ENCODE results near the gene TBPL2.

DNA sequence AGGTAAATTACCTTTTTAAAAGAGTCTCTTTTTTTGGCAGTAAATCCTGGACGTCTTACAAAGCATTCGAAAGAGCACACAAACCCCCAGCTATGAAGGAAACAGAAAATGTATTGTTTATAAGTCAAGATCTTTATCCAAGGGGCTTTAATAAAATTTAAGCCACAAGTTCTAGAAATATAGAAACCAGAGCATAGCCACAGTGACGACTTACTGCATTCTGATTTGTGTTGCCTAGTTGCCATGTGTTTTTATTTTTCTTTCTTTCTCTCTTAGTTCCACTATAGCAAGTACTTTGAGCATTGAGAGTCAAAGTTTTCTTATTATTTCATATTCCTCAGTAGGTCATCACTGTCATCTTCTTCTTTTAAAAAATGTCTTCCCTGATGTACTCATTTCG lies 47.8 kb upstream of the TBPL2 start:
- TF ChIP-seq, protein P1, sequence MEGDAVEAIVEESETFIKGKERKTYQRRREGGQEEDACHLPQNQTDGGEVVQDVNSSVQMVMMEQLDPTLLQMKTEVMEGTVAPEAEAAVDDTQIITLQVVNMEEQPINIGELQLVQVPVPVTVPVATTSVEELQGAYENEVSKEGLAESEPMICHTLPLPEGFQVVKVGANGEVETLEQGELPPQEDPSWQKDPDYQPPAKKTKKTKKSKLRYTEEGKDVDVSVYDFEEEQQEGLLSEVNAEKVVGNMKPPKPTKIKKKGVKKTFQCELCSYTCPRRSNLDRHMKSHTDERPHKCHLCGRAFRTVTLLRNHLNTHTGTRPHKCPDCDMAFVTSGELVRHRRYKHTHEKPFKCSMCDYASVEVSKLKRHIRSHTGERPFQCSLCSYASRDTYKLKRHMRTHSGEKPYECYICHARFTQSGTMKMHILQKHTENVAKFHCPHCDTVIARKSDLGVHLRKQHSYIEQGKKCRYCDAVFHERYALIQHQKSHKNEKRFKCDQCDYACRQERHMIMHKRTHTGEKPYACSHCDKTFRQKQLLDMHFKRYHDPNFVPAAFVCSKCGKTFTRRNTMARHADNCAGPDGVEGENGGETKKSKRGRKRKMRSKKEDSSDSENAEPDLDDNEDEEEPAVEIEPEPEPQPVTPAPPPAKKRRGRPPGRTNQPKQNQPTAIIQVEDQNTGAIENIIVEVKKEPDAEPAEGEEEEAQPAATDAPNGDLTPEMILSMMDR (IDR thresholded peaks at IDR 0.05; ENCODE audit: low read depth, low read length), result no peak
- TF ChIP-seq MYC (IDR thresholded peaks at IDR 0.05; ENCODE audit: low read depth, low read length) (no peak), MAX (IDR thresholded peaks at IDR 0.05; ENCODE audit: low read depth, low read length) (no peak)
